ENCODE results near the gene RHOT1.

The RHOT1 gene

GRCh38 chr17:32197987-32198386 is 55.7 kb downstream of the RHOT1 start:
- TF ChIP-seq TAF1 (IDR thresholded peaks at IDR 0.05; ENCODE audit: borderline replicate concordance, insufficient read depth, low read length) (no peak), SIN3A (IDR thresholded peaks at IDR 0.05; ENCODE audit: borderline replicate concordance, insufficient read depth, low read length) (no peak), POLR2AphosphoS5 (IDR thresholded peaks at IDR 0.05; ENCODE audit: low read depth, low read length) (no peak), FOXP2 (optimal IDR thresholded peaks at IDR 0.05; ENCODE audit: borderline replicate concordance, extremely low read depth, extremely low read length, insufficient read depth) (no peak), REST (IDR thresholded peaks at IDR 0.05; ENCODE audit: insufficient read depth in 1 of 2, low read depth in 2 of 2, low read length in 2 of 2) (no peak)

DNA sequence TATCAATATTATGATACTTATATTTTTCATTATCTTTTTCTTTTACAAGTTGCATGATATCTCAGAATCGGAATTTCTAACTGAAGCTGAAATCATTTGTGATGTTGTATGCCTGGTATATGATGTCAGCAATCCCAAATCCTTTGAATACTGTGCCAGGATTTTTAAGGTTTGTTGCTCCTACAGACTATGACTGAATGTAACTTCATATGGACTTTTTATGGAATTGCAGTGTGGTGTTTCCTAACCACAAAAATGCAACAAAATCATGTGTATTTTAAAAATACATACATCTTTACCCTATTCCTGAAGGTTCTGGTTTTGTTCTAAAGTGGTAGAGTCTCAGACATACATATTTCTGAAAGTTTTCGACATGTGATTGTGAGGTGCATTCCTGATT is 64.6 kb downstream of the RHOT1 start:
- TF ChIP-seq SIN3A (IDR thresholded peaks at IDR 0.05; ENCODE audit: borderline replicate concordance, insufficient read depth, low read length) = no peak
- TF ChIP-seq POLR2AphosphoS5 (IDR thresholded peaks at IDR 0.05; ENCODE audit: low read depth, low read length) = no peak
- no peak for TF ChIP-seq TAF1 (IDR thresholded peaks at IDR 0.05; ENCODE audit: borderline replicate concordance, insufficient read depth, low read length)
- TF ChIP-seq FOXP2 (optimal IDR thresholded peaks at IDR 0.05; ENCODE audit: borderline replicate concordance, extremely low read depth, extremely low read length, insufficient read depth) = no peak
- no peak for TF ChIP-seq REST (IDR thresholded peaks at IDR 0.05; ENCODE audit: insufficient read depth in 1 of 2, low read depth in 2 of 2, low read length in 2 of 2)

- TF ChIP-seq FOXP2 (optimal IDR thresholded peaks at IDR 0.05; ENCODE audit: borderline replicate concordance, extremely low read depth, extremely low read length, insufficient read depth) (no peak), TAF1 (IDR thresholded peaks at IDR 0.05; ENCODE audit: borderline replicate concordance, insufficient read depth, low read length) (no peak), SIN3A (IDR thresholded peaks at IDR 0.05; ENCODE audit: borderline replicate concordance, insufficient read depth, low read length) (no peak), REST (IDR thresholded peaks at IDR 0.05; ENCODE audit: insufficient read depth in 1 of 2, low read depth in 2 of 2, low read length in 2 of 2) (no peak), POLR2AphosphoS5 (IDR thresholded peaks at IDR 0.05; ENCODE audit: low read depth, low read length) (no peak)
Observed at GRCh38 chr17:32208436-32208835, 66.1 kb downstream of the RHOT1 start.

DNA sequence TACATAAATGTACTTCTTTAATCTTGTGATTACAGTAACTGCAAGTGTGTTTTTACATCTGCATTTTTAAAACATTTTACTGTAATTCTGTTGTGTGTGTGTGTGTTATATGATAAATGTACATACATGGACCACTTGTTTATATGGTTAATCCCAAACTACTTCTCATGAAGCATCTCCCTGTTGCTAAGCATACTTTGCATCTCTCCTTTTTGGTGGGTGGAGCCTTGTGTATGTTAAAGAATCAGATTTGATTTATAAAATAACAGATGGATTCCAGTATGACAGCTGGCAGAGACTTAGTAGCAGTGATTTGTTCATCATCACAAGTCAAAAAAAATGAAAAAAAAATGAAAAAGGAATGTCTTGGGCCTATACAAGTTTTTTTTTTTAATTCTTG is 67.3 kb downstream of the RHOT1 start:
- no peak for TF ChIP-seq FOXP2 (optimal IDR thresholded peaks at IDR 0.05; ENCODE audit: borderline replicate concordance, extremely low read depth, extremely low read length, insufficient read depth)
- TF ChIP-seq POLR2AphosphoS5 (IDR thresholded peaks at IDR 0.05; ENCODE audit: low read depth, low read length) = no peak
- no peak for TF ChIP-seq SIN3A (IDR thresholded peaks at IDR 0.05; ENCODE audit: borderline replicate concordance, insufficient read depth, low read length)
- TF ChIP-seq TAF1 (IDR thresholded peaks at IDR 0.05; ENCODE audit: borderline replicate concordance, insufficient read depth, low read length) = no peak
- no peak for TF ChIP-seq REST (IDR thresholded peaks at IDR 0.05; ENCODE audit: insufficient read depth in 1 of 2, low read depth in 2 of 2, low read length in 2 of 2)

DNA sequence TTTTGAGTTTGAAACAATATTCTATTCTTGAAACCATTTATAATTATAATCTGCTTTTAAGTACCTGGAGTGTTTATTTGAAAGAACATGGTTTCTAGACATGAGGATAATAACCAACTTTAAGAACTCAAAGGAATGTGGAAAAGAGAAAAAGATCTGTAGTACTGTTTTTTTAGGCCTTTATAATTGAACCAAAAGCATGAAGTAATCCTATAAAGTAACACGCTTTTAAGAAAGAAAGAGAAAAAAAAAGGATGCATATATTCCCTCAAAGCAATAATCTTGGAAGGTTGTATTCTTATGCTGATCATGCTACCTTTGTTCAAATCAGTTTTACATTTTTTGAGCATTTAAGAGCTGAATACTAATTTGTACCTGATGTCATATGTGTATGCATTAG is 69.4 kb downstream of the RHOT1 start:
- no peak for TF ChIP-seq FOXP2 (optimal IDR thresholded peaks at IDR 0.05; ENCODE audit: borderline replicate concordance, extremely low read depth, extremely low read length, insufficient read depth)
- no peak for TF ChIP-seq REST (IDR thresholded peaks at IDR 0.05; ENCODE audit: insufficient read depth in 1 of 2, low read depth in 2 of 2, low read length in 2 of 2)
- no peak for TF ChIP-seq POLR2AphosphoS5 (IDR thresholded peaks at IDR 0.05; ENCODE audit: low read depth, low read length)
- no peak for TF ChIP-seq TAF1 (IDR thresholded peaks at IDR 0.05; ENCODE audit: borderline replicate concordance, insufficient read depth, low read length)
- no peak for TF ChIP-seq SIN3A (IDR thresholded peaks at IDR 0.05; ENCODE audit: borderline replicate concordance, insufficient read depth, low read length)

Measured in PFSK-1 (cell line).